Liver (tissue), 9 donors: ENCODE results near the gene LGALS8. TPM values are rescaled to one million over a fixed set of nuclear protein-coding genes. Genes with fewer than 3 reads are reported as not detected.

ENCODE experiments used
- DNase-seq: peaks from one replicate; pipeline ENCODE4 v3.0.0-alpha.2; 2017; ENCODE audit warnings: low spot score
- H3K27ac ChIP-seq, 2 donors: one replicate each; pipeline ENCODE4 v1.7.0; 2013; ENCODE audit warnings: inconsistent platforms in 2 of 2, low read length in 2 of 2, control low read depth in 1 of 2, low read depth in 1 of 2, mild to moderate bottlenecking in 1 of 2
- H3K27me3 ChIP-seq, 4 donors: one replicate each; pipeline versions ENCODE4 v1.6.1 to v1.7.0; 2013; ENCODE audit warnings: low read length in 3 of 4, inconsistent platforms in 1 of 4, mild to moderate bottlenecking in 1 of 4, moderate library complexity in 1 of 4; ENCODE audit not compliant: control insufficient read depth in 4 of 4, insufficient read depth in 4 of 4
- H3K36me3 ChIP-seq, 4 donors: one replicate each; pipeline versions ENCODE4 v1.6.1 to v1.7.0; 2013; ENCODE audit warnings: low read length in 3 of 4, mild to moderate bottlenecking in 3 of 4, low read depth in 1 of 4, moderate library complexity in 1 of 4; ENCODE audit not compliant: control insufficient read depth in 4 of 4, insufficient read depth in 3 of 4
- H3K4me1 ChIP-seq, 4 donors: one replicate each; pipeline versions ENCODE4 v1.6.1 to v1.7.0; 2013; ENCODE audit warnings: low read length in 3 of 4, mild to moderate bottlenecking in 3 of 4, moderate library complexity in 1 of 4; ENCODE audit not compliant: control insufficient read depth in 4 of 4, insufficient read depth in 4 of 4
- H3K4me3 ChIP-seq, 3 donors: one replicate each; pipeline versions ENCODE4 v1.6.1 to v1.7.0; 2013; ENCODE audit warnings: low read length in 3 of 3, control low read depth in 1 of 3, low read depth in 1 of 3, mild to moderate bottlenecking in 1 of 3
- H3K9ac ChIP-seq, 2 donors: one replicate each; pipeline ENCODE4 v1.7.0; 2013; ENCODE audit warnings: low read length in 2 of 2, mild to moderate bottlenecking in 2 of 2, moderate library complexity in 2 of 2, control low read depth in 1 of 2, low read depth in 1 of 2
- H3K9me3 ChIP-seq, 4 donors: one replicate each; pipeline versions ENCODE4 v1.6.1 to v1.7.0; 2013; ENCODE audit warnings: low read length in 3 of 4; ENCODE audit not compliant: control insufficient read depth in 4 of 4
- FOXA1 ChIP-seq: IDR thresholded peaks from 2 replicates; pipeline ENCODE4 v1.6.1; 2016; ENCODE audit warnings: antibody characterized with exemption
- FOXA2 ChIP-seq: IDR thresholded peaks from 2 replicates; pipeline ENCODE4 v1.6.1; 2016; ENCODE audit warnings: antibody characterized with exemption
- GABPA ChIP-seq, 2 donors: IDR thresholded peaks in 1 of 2; conservative IDR thresholded peaks in 1 of 2; 2 replicates each; pipeline ENCODE4 v1.6.1; 2016; ENCODE audit warnings: antibody characterized with exemption in 2 of 2, mild to moderate bottlenecking in 1 of 2, moderate library complexity in 1 of 2
- HNF4A ChIP-seq, 2 donors: conservative IDR thresholded peaks; 2 replicates each; pipeline ENCODE4 v1.6.1; 2016; ENCODE audit warnings: antibody characterized with exemption in 2 of 2, mild to moderate bottlenecking in 2 of 2
- JUND ChIP-seq, 2 donors: IDR thresholded peaks; 2 replicates each; pipeline ENCODE4 v1.6.1; 2016; ENCODE audit warnings: antibody characterized with exemption in 2 of 2
- NR2F2 ChIP-seq: IDR thresholded peaks from 2 replicates; pipeline ENCODE4 v1.6.1; 2016; ENCODE audit warnings: antibody characterized with exemption
- RXRA ChIP-seq, 2 donors: IDR thresholded peaks; 2 replicates each; pipeline ENCODE4 v1.6.1; 2017 to 2018; ENCODE audit warnings: antibody characterized with exemption in 2 of 2, mild to moderate bottlenecking in 1 of 2
- TAF1 ChIP-seq: conservative IDR thresholded peaks from 2 replicates; pipeline ENCODE4 v1.6.1; 2016; ENCODE audit warnings: antibody characterized with exemption, mild to moderate bottlenecking
- ZBTB33 ChIP-seq: IDR thresholded peaks from 2 replicates; pipeline ENCODE4 v1.6.1; 2016; ENCODE audit warnings: antibody characterized with exemption
- WGBS: extraction: QIAGEN DNeasy Blood & Tissue Kit; methylation state at CpG from one replicate; pipeline ENCODE4 v1.1.7; 2013; 5-methylcytosine and 5-hydroxymethylcytosine counted together
- polyA plus RNA-seq, 2 donors: library from polyadenylated mRNA; stranded (reverse) in 1 of 2; unstranded in 1 of 2; fragments of 200-250 nt in 1 of 2; fragments of >200 nt in 1 of 2; fragmentation: Nextera tagmentation in 1 of 2; extraction: Ambion mirVana in 1 of 2; gene quantifications; one replicate each; pipeline versions ENCODE4 v1.2.1 to v1.2.3, GENCODE V29; 2013 to 2015
- total RNA-seq, 2 donors: library from RNA; depleted of rRNA; stranded (reverse); fragments of >200 nt; gene quantifications; one replicate each; pipeline ENCODE4 v1.2.3, GENCODE V29; 2014
- TF ChIP-seq, protein P1 (sequence below): fragments of 150-350 bp; IDR thresholded peaks from 2 replicates; pipeline ENCODE4 v1.5.1; 2017; ENCODE audit warnings: improper control_type of control experiment, low read depth, low read length; ENCODE audit not compliant: missing input control
- TF ChIP-seq, protein P2 (sequence below): IDR thresholded peaks from 2 replicates; pipeline ENCODE4 v1.6.1; 2016; ENCODE audit warnings: antibody characterized with exemption
- TF ChIP-seq, protein P3 (sequence below): IDR thresholded peaks from 2 replicates; pipeline ENCODE4 v1.6.1; 2016; ENCODE audit warnings: antibody characterized with exemption
- donor health status: healthy.
- donor health status: healthy.
- donor health status: healthy.
- donor health status: healthy.
- donor health status: healthy.

LGALS8 gene
- total and polyA plus RNA-seq, 4 donors: 20.7 to 75.9 (median 50.4) TPM

DNA sequence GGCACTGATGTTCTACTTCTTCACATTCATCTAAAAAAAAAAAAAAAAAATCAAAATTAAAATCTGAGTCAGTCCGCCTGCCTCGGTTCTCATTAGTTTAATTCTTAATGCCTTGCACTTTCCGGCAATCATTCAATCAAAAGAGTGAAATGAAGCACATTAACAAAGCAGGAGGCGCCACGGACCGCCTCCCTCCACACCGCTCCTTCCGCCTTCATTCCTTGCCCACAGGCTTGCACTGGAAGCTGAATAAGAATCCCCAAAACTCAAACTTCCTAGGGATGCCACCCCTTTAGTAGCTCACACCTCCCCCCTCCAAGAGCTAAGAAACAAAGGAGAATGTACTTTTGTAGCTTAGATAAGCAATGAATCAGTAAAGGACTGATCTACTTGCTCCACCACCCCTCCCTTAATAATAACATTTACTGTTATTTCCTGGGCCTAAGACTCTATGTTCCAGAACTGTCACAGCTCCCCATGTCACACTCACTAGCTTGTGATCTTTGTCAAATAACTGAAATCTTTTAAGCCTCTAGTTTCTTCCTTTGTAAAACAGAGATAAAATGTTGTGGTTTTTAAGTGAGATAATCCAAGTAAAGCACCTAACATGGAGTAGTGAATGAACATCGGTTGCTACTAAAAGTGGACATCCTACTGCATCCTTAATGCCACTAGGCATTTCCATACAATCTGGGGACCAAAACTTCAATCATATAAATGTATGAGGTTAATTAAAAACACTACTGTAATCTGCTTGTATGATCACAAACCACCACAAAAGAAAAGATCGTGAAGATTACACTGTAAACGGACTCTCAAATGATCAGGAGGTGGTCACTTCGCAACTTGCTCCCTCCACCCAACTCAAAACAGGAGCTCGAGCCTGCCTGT lies 27.4 kb downstream of the LGALS8 start (continued):
- TF ChIP-seq, protein P1, sequence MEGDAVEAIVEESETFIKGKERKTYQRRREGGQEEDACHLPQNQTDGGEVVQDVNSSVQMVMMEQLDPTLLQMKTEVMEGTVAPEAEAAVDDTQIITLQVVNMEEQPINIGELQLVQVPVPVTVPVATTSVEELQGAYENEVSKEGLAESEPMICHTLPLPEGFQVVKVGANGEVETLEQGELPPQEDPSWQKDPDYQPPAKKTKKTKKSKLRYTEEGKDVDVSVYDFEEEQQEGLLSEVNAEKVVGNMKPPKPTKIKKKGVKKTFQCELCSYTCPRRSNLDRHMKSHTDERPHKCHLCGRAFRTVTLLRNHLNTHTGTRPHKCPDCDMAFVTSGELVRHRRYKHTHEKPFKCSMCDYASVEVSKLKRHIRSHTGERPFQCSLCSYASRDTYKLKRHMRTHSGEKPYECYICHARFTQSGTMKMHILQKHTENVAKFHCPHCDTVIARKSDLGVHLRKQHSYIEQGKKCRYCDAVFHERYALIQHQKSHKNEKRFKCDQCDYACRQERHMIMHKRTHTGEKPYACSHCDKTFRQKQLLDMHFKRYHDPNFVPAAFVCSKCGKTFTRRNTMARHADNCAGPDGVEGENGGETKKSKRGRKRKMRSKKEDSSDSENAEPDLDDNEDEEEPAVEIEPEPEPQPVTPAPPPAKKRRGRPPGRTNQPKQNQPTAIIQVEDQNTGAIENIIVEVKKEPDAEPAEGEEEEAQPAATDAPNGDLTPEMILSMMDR: no peak
- TF ChIP-seq, protein P2, sequence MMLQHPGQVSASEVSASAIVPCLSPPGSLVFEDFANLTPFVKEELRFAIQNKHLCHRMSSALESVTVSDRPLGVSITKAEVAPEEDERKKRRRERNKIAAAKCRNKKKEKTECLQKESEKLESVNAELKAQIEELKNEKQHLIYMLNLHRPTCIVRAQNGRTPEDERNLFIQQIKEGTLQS: no peak
- no peak for TF ChIP-seq FOXA1

- H3K27me3 ChIP-seq: no peaks in the 10 kb centered on the region
- no peak overlapping the region for H3K27ac ChIP-seq
- no peak for DNase-seq
- no peaks in the 10 kb centered on the region for H3K9me3 ChIP-seq
- no peak for TF ChIP-seq ZBTB33
- no peak for TF ChIP-seq HNF4A (conservative IDR thresholded peaks at IDR 0.05)
- TF ChIP-seq GABPA (IDR thresholded peaks at IDR 0.05 in 1 of 2, conservative IDR thresholded peaks at IDR 0.05 in 1 of 2): no peak
- TF ChIP-seq TAF1: no peak
- no peak for TF ChIP-seq RXRA (IDR thresholded peaks at IDR 0.05)
- TF ChIP-seq, protein P3, sequence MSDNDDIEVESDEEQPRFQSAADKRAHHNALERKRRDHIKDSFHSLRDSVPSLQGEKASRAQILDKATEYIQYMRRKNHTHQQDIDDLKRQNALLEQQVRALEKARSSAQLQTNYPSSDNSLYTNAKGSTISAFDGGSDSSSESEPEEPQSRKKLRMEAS: no peak
- peaks cover 20 to 92% (median 78%) of the 10 kb centered on the region in 4 donors for H3K36me3 ChIP-seq
- 81% methylated on average over 6 of the region's 6 CpGs for WGBS
- no peaks in the 10 kb centered on the region for H3K4me1 ChIP-seq
- H3K9ac ChIP-seq: no peak overlapping the region
- no peak overlapping the region for H3K4me3 ChIP-seq
These were observed 28.3 kb downstream of the LGALS8 start for GRCh38 chr1:236552096-236552495.

- H3K36me3 ChIP-seq: peaks cover 17 to 91% (median 77%) of the 10 kb centered on the region in 4 donors
- TF ChIP-seq FOXA2: no peak
- TF ChIP-seq, protein P2: no peak
- TF ChIP-seq NR2F2: no peak
- TF ChIP-seq, protein P3: no peak
- no peak for TF ChIP-seq JUND (IDR thresholded peaks at IDR 0.05)
- no peak for TF ChIP-seq RXRA (IDR thresholded peaks at IDR 0.05)
- WGBS: 3% methylated on average over 1 of the region's 1 CpG
- no peak overlapping the region for H3K27ac ChIP-seq
- H3K27me3 ChIP-seq: no peaks in the 10 kb centered on the region
- H3K4me3 ChIP-seq: no peak overlapping the region
- no peaks in the 10 kb centered on the region for H3K9me3 ChIP-seq
- no peaks in the 10 kb centered on the region for H3K4me1 ChIP-seq
- no peak for DNase-seq
- no peak overlapping the region for H3K9ac ChIP-seq
These were observed 29.1 kb downstream of the LGALS8 start for GRCh38 chr1:236552901-236553300.
